Trophoblast cell (in vitro differentiated cells and primary cell): ENCODE results near the gene CDHR3.

Experiments
- DNase-seq, 2 donors: peaks; one replicate each; pipeline ENCODE4 v3.0.0-alpha.2; 2016
- H2AFZ ChIP-seq: 2 replicates; pipeline ENCODE4 v1.6.1; 2013; ENCODE audit warnings: low read length, moderate library complexity, mild to moderate bottlenecking; ENCODE audit not compliant: insufficient read depth, poor library complexity
- H2AK5ac ChIP-seq: 2 replicates; pipeline ENCODE4 v1.6.1; 2013; ENCODE audit warnings: mild to moderate bottlenecking, low read length
- H2BK120ac ChIP-seq: 2 replicates; pipeline ENCODE4 v1.6.1; 2013; ENCODE audit warnings: low read length, mild to moderate bottlenecking, moderate library complexity; ENCODE audit not compliant: insufficient read depth, poor library complexity
- H2BK12ac ChIP-seq: 2 replicates; pipeline ENCODE4 v1.6.1; 2013; ENCODE audit warnings: mild to moderate bottlenecking, low read length, moderate library complexity
- H2BK5ac ChIP-seq: 2 replicates; pipeline ENCODE4 v1.6.1; 2013; ENCODE audit warnings: low read length, low read depth, moderate library complexity, mild to moderate bottlenecking; ENCODE audit not compliant: poor library complexity
- H3K14ac ChIP-seq: 2 replicates; pipeline ENCODE4 v1.6.1; 2013; ENCODE audit warnings: mild to moderate bottlenecking, low read length
- H3K18ac ChIP-seq: 2 replicates; pipeline ENCODE4 v1.6.1; 2013; ENCODE audit warnings: mild to moderate bottlenecking, low read length
- H3K23ac ChIP-seq: 2 replicates; pipeline ENCODE4 v1.6.1; 2013; ENCODE audit warnings: low read length
- H3K27ac ChIP-seq: 2 replicates; pipeline ENCODE4 v1.5.1; 2013; ENCODE audit warnings: low read depth, mild to moderate bottlenecking, inconsistent platforms, low read length, moderate library complexity
- H3K27me3 ChIP-seq: 2 replicates; pipeline ENCODE4 v1.6.1; 2013; ENCODE audit warnings: inconsistent platforms, mild to moderate bottlenecking, low read length, moderate library complexity; ENCODE audit not compliant: insufficient read depth
- H3K36me3 ChIP-seq, 2 experiments: 1 replicate in 1 of 2; 2 replicates in 1 of 2; pipeline ENCODE4 v1.6.1; 2013; ENCODE audit warnings: low read length in 2 of 2, mild to moderate bottlenecking in 2 of 2, moderate library complexity in 1 of 2; ENCODE audit not compliant: insufficient read depth in 2 of 2, control insufficient read depth in 1 of 2
- H3K4ac ChIP-seq: 2 replicates; pipeline ENCODE4 v1.6.1; 2013; ENCODE audit warnings: low read depth, mild to moderate bottlenecking, low read length, moderate library complexity
- H3K4me1 ChIP-seq, 2 experiments: 1 replicate in 1 of 2; 2 replicates in 1 of 2; pipeline ENCODE4 v1.6.1; 2013; ENCODE audit warnings: low read length in 2 of 2, mild to moderate bottlenecking in 2 of 2, moderate library complexity in 1 of 2; ENCODE audit not compliant: insufficient read depth in 2 of 2, control insufficient read depth in 1 of 2
- H3K4me2 ChIP-seq: 2 replicates; pipeline ENCODE4 v1.6.1; 2013; ENCODE audit warnings: inconsistent platforms, mild to moderate bottlenecking, low read length, moderate library complexity
- H3K4me3 ChIP-seq: 2 replicates; pipeline ENCODE4 v1.5.1; 2013; ENCODE audit warnings: mild to moderate bottlenecking, low read depth, low read length, inconsistent platforms
- H3K79me1 ChIP-seq: one replicate; pipeline ENCODE4 v1.6.1; 2013; ENCODE audit warnings: low read length
- H3K79me2 ChIP-seq: 2 replicates; pipeline ENCODE4 v1.6.1; 2013; ENCODE audit warnings: low read length, mild to moderate bottlenecking; ENCODE audit not compliant: control insufficient read depth, insufficient read depth, poor library complexity
- H3K9ac ChIP-seq: 2 replicates; pipeline ENCODE4 v1.6.1; 2013; ENCODE audit warnings: mild to moderate bottlenecking, low read length
- H3K9me3 ChIP-seq: 2 replicates; pipeline ENCODE4 v1.6.1; 2013; ENCODE audit warnings: low read depth, mild to moderate bottlenecking, control low read depth, inconsistent platforms, low read length; ENCODE audit not compliant: insufficient read depth
- H4K12ac ChIP-seq: 2 replicates; pipeline ENCODE4 v1.6.1; 2013; ENCODE audit warnings: low read depth, mild to moderate bottlenecking, low read length, moderate library complexity
- H4K8ac ChIP-seq: 2 replicates; pipeline ENCODE4 v1.6.1; 2013; ENCODE audit warnings: low read depth, mild to moderate bottlenecking, low read length, moderate library complexity
- H4K91ac ChIP-seq: one replicate; pipeline ENCODE4 v1.6.1; 2013; ENCODE audit warnings: low read depth, mild to moderate bottlenecking, low read length, moderate library complexity
- WGBS: extraction: QIAGEN DNeasy Blood & Tissue Kit; methylation state at CpG from one replicate; pipeline ENCODE4 v1.1.7; 2013; ENCODE audit warnings: missing lambda C conversion rate; ENCODE audit not compliant: insufficient read length, insufficient coverage; ENCODE audit errors: extremely low coverage; 5-methylcytosine and 5-hydroxymethylcytosine counted together

The CDHR3 gene

GRCh38 chr7:106054971-106055532 lies 92.0 kb downstream of the CDHR3 start:
- Histone ChIP-seq H4K91ac (no peak overlapping the region), H3K23ac (no peak overlapping the region), H2AFZ (no peak overlapping the region), H3K4me1 (peaks cover 6 to 11% of the 10 kb centered on the region in 2 experiments), H3K9me3 (no peaks in the 10 kb centered on the region), H3K18ac (no peak overlapping the region), H4K8ac (no peak overlapping the region), H2BK12ac (no peak overlapping the region), H3K36me3 (no peaks in the 10 kb centered on the region), H3K4ac (no peak overlapping the region), H3K14ac (no peak overlapping the region), H3K4me2 (no peak overlapping the region), H2BK5ac (no peak overlapping the region), H2AK5ac (no peak overlapping the region), H2BK120ac (no peak overlapping the region), H3K79me2 (no peaks in the 10 kb centered on the region), H3K27me3 (no peaks in the 10 kb centered on the region), H3K27ac (no peak overlapping the region), H4K12ac (no peak overlapping the region), H3K9ac (no peak overlapping the region), H3K79me1 (no peaks in the 10 kb centered on the region), H3K4me3 (no peak overlapping the region)
- no CpG with 5 or more reads among the region's 7 CpGs for WGBS
- DNase-seq: no peak

GRCh38 chr7:106056513-106057203 lies 93.6 kb downstream of the CDHR3 start:
- Histone ChIP-seq H4K91ac (no peak overlapping the region), H3K4ac (no peak overlapping the region), H3K36me3 (no peaks in the 10 kb centered on the region), H3K23ac (no peak overlapping the region), H2AFZ (no peak overlapping the region), H3K9ac (no peak overlapping the region), H3K4me1 (no peaks in the 10 kb centered on the region), H3K9me3 (peaks cover 4% of the 10 kb centered on the region), H3K14ac (no peak overlapping the region), H3K27me3 (no peaks in the 10 kb centered on the region), H3K4me2 (no peak overlapping the region), H2BK5ac (no peak overlapping the region), H4K12ac (no peak overlapping the region), H2BK12ac (no peak overlapping the region), H2AK5ac (no peak overlapping the region), H3K79me2 (no peaks in the 10 kb centered on the region), H3K27ac (no peak overlapping the region), H3K79me1 (no peaks in the 10 kb centered on the region), H2BK120ac (no peak overlapping the region), H4K8ac (no peak overlapping the region), H3K4me3 (no peak overlapping the region), H3K18ac (no peak overlapping the region)
- WGBS: no CpG with 5 or more reads among the region's 9 CpGs
- DNase-seq: peak; percentile 65 to 84

- H3K23ac ChIP-seq: no peak overlapping the region
- H3K18ac ChIP-seq: no peak overlapping the region
- H3K9me3 ChIP-seq: peaks cover 4% of the 10 kb centered on the region
- H3K4ac ChIP-seq: no peak overlapping the region
- no peak overlapping the region for H2BK120ac ChIP-seq
- no peak overlapping the region for H4K91ac ChIP-seq
- H2BK12ac ChIP-seq: no peak overlapping the region
- H3K4me2 ChIP-seq: no peak overlapping the region
- no CpG with 5 or more reads among the region's 10 CpGs for WGBS
- no peaks in the 10 kb centered on the region for H3K4me1 ChIP-seq
- H4K12ac ChIP-seq: no peak overlapping the region
- H4K8ac ChIP-seq: no peak overlapping the region
- no peak overlapping the region for H3K14ac ChIP-seq
- H3K27ac ChIP-seq: no peak overlapping the region
- H3K9ac ChIP-seq: no peak overlapping the region
- no peak overlapping the region for H2BK5ac ChIP-seq
- no peak for DNase-seq
- H2AK5ac ChIP-seq: no peak overlapping the region
- no peaks in the 10 kb centered on the region for H3K36me3 ChIP-seq
- H2AFZ ChIP-seq: no peak overlapping the region
- no peak overlapping the region for H3K4me3 ChIP-seq
- no peaks in the 10 kb centered on the region for H3K27me3 ChIP-seq
- no peaks in the 10 kb centered on the region for H3K79me1 ChIP-seq
- no peaks in the 10 kb centered on the region for H3K79me2 ChIP-seq
Observed at GRCh38 chr7:106057204-106057961, 94.3 kb downstream of the CDHR3 start.

GRCh38 chr7:106057962-106058927 lies 95.2 kb downstream of the CDHR3 start:
- Histone ChIP-seq H3K27ac (no peak overlapping the region), H3K14ac (no peak overlapping the region), H2BK12ac (no peak overlapping the region), H3K9me3 (peaks cover 4% of the 10 kb centered on the region), H3K4me3 (no peak overlapping the region), H3K79me1 (no peaks in the 10 kb centered on the region), H3K4me1 (no peaks in the 10 kb centered on the region), H3K4me2 (no peak overlapping the region), H3K79me2 (no peaks in the 10 kb centered on the region), H3K27me3 (no peaks in the 10 kb centered on the region), H3K18ac (no peak overlapping the region), H2BK120ac (no peak overlapping the region), H2BK5ac (no peak overlapping the region), H2AK5ac (no peak overlapping the region), H3K9ac (no peak overlapping the region), H3K23ac (no peak overlapping the region), H3K36me3 (no peaks in the 10 kb centered on the region), H3K4ac (no peak overlapping the region), H2AFZ (no peak overlapping the region), H4K91ac (no peak overlapping the region), H4K12ac (no peak overlapping the region), H4K8ac (no peak overlapping the region)
- DNase-seq: no peak
- WGBS: no CpG with 5 or more reads among the region's 19 CpGs
